IPS DF 6.9 (cell line): ENCODE measurements around the gene ZNF629.

Experiments used
- DNase-seq: peaks from one replicate; pipeline ENCODE4 v3.0.0-alpha.2; 2013; ENCODE audit warnings: low read depth, low spot score
- H3K27ac ChIP-seq: one replicate; pipeline ENCODE4 v1.5.1; 2013; ENCODE audit warnings: low read length, control low read depth
- H3K27me3 ChIP-seq: 2 replicates; pipeline ENCODE4 v1.6.1; 2013; ENCODE audit warnings: mild to moderate bottlenecking, low read length; ENCODE audit not compliant: control insufficient read depth, insufficient read depth
- H3K36me3 ChIP-seq: 2 replicates; pipeline ENCODE4 v1.6.1; 2013; ENCODE audit warnings: low read length; ENCODE audit not compliant: control insufficient read depth, insufficient read depth
- H3K4me1 ChIP-seq: 2 replicates; pipeline ENCODE4 v1.6.1; 2013; ENCODE audit warnings: low read length; ENCODE audit not compliant: control insufficient read depth, insufficient read depth
- H3K4me3 ChIP-seq: 2 replicates; pipeline ENCODE4 v1.5.1; 2013; ENCODE audit warnings: mild to moderate bottlenecking, low read length
- H3K9me3 ChIP-seq: 2 replicates; pipeline ENCODE4 v1.6.1; 2013; ENCODE audit warnings: low read length, inconsistent platforms; ENCODE audit not compliant: control insufficient read depth, insufficient read depth
- WGBS: extraction: QIAGEN DNeasy Blood & Tissue Kit; methylation state at CpG from one replicate; pipeline ENCODE4 v1.1.7; 2013; ENCODE audit warnings: mixed read lengths, missing lambda C conversion rate; ENCODE audit not compliant: insufficient read length, insufficient coverage; 5-methylcytosine and 5-hydroxymethylcytosine counted together

The ZNF629 gene

GRCh38 chr16:30766933-30767284 lies 20.1 kb downstream of the ZNF629 start:
- DNase-seq = no peak
- WGBS = no CpG with 5 or more reads among the region's 4 CpGs
- Histone ChIP-seq H3K27ac (no peak overlapping the region), H3K4me1 (peaks cover 2% of the 10 kb centered on the region; the same call in 1 of the 2 replicates), H3K4me3 (no peak overlapping the region), H3K36me3 (peaks cover 52% of the 10 kb centered on the region), H3K27me3 (no peaks in the 10 kb centered on the region), H3K9me3 (no peaks in the 10 kb centered on the region)

DNA sequence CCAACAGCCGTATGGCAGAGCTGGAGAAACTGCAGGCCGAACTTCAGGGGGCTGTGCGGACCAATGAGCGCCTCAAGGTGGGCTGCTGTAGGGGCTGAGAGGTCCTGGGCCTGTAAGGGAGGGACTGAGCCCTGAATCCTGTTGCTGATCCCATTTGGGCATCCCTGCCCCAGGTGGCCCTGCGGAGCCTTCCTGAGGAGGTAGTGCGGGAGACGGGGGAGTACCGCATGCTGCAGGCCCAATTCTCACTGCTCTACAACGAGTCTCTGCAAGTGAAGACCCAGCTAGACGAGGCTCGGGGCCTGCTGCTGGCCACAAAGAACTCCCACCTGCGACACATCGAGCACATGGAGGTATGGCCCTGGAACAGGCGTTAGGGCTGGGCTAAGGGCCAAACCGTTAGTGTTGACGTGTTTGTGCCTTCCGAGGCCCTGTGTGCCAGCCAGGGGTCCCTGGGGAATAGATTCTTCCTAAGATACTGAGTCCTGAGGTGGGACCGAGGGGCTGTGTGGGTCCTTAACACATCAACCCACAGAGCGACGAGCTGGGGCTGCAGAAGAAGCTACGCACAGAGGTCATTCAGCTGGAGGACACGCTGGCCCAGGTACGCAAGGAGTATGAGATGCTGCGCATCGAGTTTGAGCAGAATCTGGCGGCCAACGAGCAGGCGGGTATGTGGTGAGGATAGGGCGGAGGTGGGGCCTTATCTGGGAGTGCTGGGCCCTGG lies 20.6 kb downstream of the ZNF629 start:
- no CpG with 5 or more reads among the region's 29 CpGs for WGBS
- Histone ChIP-seq H3K4me1 (peaks cover 2% of the 10 kb centered on the region; the same call in 1 of the 2 replicates), H3K9me3 (no peaks in the 10 kb centered on the region), H3K36me3 (peaks cover 47% of the 10 kb centered on the region), H3K27ac (no peak overlapping the region), H3K27me3 (no peaks in the 10 kb centered on the region), H3K4me3 (no peak overlapping the region)
- no peak for DNase-seq

DNA sequence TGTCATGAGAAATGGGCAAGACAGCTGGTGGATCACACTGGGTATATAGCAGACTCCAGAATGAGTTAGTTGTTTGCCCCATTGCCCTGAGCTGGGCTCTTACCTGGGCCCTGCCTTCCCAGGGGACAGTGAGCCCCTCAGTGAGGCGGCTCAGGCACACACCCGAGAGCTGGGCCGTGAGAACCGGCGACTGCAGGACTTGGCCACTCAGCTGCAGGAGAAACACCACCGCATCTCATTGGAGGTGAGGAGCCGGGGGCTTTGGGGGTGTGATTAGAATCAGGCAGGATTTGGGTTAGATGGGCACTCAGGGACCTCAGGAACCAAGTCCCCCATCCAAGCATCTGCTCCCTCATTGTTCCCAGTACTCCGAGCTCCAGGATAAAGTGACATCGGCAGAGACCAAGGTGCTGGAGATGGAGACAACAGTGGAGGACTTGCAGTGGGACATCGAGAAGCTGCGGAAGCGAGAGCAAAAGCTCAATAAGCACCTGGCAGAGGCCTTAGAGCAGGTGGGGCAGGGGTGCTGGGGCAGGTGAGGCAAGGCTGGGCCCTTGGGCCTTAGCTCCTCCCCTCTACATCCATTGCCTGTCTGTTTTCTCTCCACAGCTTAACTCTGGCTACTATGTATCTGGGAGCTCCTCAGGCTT lies 22.1 kb downstream of the ZNF629 start:
- H3K36me3 ChIP-seq = peaks cover 47% of the 10 kb centered on the region
- H3K9me3 ChIP-seq = no peaks in the 10 kb centered on the region
- peaks cover 2% of the 10 kb centered on the region; the same call in 1 of the 2 replicates for H3K4me1 ChIP-seq
- no peaks in the 10 kb centered on the region for H3K27me3 ChIP-seq
- no CpG with 5 or more reads among the region's 12 CpGs for WGBS
- no peak overlapping the region for H3K4me3 ChIP-seq
- DNase-seq = no peak
- no peak overlapping the region for H3K27ac ChIP-seq

DNA sequence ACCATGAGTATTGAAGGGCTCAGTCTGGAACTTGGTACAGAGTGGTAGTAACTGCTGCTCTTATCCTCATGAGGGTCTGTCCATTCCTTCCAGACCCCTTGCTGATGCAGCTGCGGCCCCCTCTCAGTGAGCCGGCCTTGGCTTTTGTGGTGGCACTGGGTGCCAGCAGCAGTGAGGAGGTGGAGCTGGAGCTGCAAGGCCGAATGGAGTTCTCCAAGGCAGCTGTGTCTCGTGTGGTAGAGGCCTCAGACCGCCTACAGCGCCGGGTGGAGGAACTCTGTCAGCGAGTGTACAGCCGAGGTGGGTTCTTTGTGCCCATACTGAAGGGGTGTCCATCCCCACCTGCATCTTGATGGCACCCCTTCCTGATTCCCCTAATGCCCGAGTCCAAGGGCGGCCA lies 22.9 kb downstream of the ZNF629 start:
- peaks cover 42% of the 10 kb centered on the region for H3K36me3 ChIP-seq
- no peak for DNase-seq
- no CpG with 5 or more reads among the region's 11 CpGs for WGBS

DNA sequence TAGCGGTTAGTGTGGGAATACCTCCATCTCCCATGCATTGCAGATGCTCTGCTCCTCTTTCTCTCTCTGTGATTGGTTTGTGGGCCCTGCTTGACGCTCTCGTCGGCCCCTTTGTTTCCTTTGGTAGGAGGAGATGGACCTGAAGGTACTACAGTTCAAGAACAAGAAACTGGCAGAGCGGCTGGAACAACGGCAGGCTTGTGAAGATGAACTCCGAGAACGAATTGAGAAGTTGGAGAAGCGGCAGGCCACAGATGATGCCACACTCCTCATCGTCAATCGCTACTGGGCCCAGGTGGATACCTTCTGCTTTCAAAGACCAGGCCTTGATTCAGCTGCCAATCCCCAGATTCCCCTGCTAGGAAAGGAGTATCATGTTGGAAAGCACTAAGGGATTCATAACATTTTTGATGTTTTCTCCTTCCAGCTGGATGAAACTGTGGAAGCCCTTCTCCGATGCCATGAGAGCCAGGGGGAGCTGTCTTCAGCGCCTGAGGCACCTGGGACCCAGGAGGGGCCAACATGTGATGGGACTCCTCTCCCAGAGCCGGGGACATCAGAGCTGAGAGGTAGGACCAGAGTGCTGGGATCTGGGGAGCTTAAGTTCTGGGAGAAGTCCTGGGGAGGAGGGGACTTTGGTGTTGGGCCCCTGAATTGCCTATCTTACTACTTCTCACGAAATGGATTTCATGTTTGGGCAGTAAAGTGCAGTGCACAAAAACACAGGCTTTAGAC lies 23.8 kb downstream of the ZNF629 start:
- Histone ChIP-seq H3K4me3 (peak overlapping the region; percentile 98; the same call in 1 of the 2 replicates), H3K4me1 (peaks cover 2% of the 10 kb centered on the region; the same call in 1 of the 2 replicates), H3K27ac (no peak overlapping the region), H3K27me3 (no peaks in the 10 kb centered on the region), H3K9me3 (no peaks in the 10 kb centered on the region), H3K36me3 (peaks cover 33% of the 10 kb centered on the region)
- DNase-seq = no peak
- no CpG with 5 or more reads among the region's 15 CpGs for WGBS

More for the DNA sequence above, 22.9 kb downstream of the ZNF629 start:
- Histone ChIP-seq H3K9me3 (no peaks in the 10 kb centered on the region), H3K27me3 (no peaks in the 10 kb centered on the region), H3K27ac (no peak overlapping the region), H3K4me3 (no peak overlapping the region), H3K4me1 (peaks cover 2% of the 10 kb centered on the region; the same call in 1 of the 2 replicates)

- peaks cover 30% of the 10 kb centered on the region for H3K36me3 ChIP-seq
- no peaks in the 10 kb centered on the region for H3K9me3 ChIP-seq
- WGBS = no CpG with 5 or more reads among the region's 60 CpGs
- H3K4me3 ChIP-seq = peak within 1 kb of the TSS; percentile 98
- peaks cover 2% of the 10 kb centered on the region; the same call in 1 of the 2 replicates for H3K4me1 ChIP-seq
- no peak within 1 kb of the TSS for H3K27ac ChIP-seq
- peak; percentile 90 for DNase-seq
- H3K27me3 ChIP-seq = no peaks in the 10 kb centered on the region
These were observed 24.8 kb downstream of the ZNF629 start, which contains the start of the genes CFAP119 and RNF40 for GRCh38 chr16:30761928-30762902. CFAP119 (minus strand) TSS chr16:30762062; CDS start chr16:30761748, 314 bp downstream. RNF40 (plus strand) TSS chr16:30762322; CDS start chr16:30762546, 224 bp downstream.

DNA sequence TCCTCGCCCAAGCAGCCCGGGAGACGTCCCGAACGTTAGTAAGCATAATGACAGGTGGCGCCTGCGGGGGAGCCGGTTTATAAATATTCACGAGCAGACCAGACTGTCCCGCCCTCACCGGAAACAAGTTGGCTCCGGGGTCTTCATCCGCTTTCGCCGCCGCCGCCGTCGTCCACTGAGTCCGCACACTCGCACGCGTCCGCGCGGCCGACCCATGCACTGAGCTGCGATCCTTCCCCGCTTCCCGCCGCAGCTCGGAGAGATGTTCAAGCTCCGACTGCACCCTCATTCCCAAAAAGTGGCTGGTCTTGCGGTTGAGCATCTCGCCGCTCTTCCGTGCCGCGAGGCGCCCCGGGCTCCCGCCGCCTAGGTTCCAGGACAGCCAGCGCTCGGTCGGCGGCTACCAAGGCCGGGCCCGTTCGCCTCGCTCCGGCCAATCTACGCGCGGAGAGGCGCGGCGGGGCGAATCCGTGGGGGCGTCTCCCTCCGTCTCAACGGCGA lies 25.5 kb downstream of the ZNF629 start:
- Histone ChIP-seq H3K4me3 (peak overlapping the region; percentile 98), H3K9me3 (no peaks in the 10 kb centered on the region)
- no CpG with 5 or more reads among the region's 64 CpGs for WGBS

GRCh38 chr16:30760577-30761426 lies 26.2 kb downstream of the ZNF629 start:
- Histone ChIP-seq H3K36me3 (peaks cover 24% of the 10 kb centered on the region), H3K4me1 (peaks cover 2% of the 10 kb centered on the region; the same call in 1 of the 2 replicates), H3K4me3 (peak overlapping the region; percentile 98; the same call in 1 of the 2 replicates), H3K27me3 (no peaks in the 10 kb centered on the region), H3K27ac (no peak overlapping the region), H3K9me3 (no peaks in the 10 kb centered on the region)
- WGBS = no CpG with 5 or more reads among the region's 26 CpGs
- DNase-seq = no peak

More for the DNA sequence above, 25.5 kb downstream of the ZNF629 start:
- Histone ChIP-seq H3K36me3 (peaks cover 28% of the 10 kb centered on the region), H3K27ac (no peak overlapping the region), H3K4me1 (peaks cover 2% of the 10 kb centered on the region; the same call in 1 of the 2 replicates), H3K27me3 (no peaks in the 10 kb centered on the region)
- no peak for DNase-seq
